OCI-LY7 (cell line): Measurements from ENCODE around the gene NBEA.

Source experiments
- CTCF ChIP-seq: fragments of 200-600 bp; sonication (generic); conservative IDR thresholded peaks from 2 replicates; pipeline ENCODE4 v1.5.1; 2014; ENCODE audit warnings: mild to moderate bottlenecking, antibody characterized with exemption, low read length, moderate library complexity, mixed read lengths
- EZH2phosphoT487 ChIP-seq: fragments of 200-600 bp; sonication (generic); IDR thresholded peaks from 2 replicates; pipeline ENCODE4 v1.6.1; 2018; ENCODE audit warnings: low read depth, borderline replicate concordance, mild to moderate bottlenecking, mixed run types, antibody characterized with exemption, low read length, moderate library complexity, mixed read lengths

GRCh38 chr13:34939771-34940170 is 2.3 kb upstream of the NBEA start:
- TF ChIP-seq CTCF (no peak), EZH2phosphoT487 (no peak)
